ENCODE results near the gene TST. TPM values are rescaled to one million over a fixed set of nuclear protein-coding genes. Genes with fewer than 3 reads are reported as not detected.
A peak's percentile ranks its signal among the peaks of the same experiment; 100 is the strongest.

Gene TST
- polyA plus RNA-seq, 1 donor from 2014 or later: 5.4 TPM

- Histone ChIP-seq H3K9ac (ENCODE audit: low read length) (no peak overlapping the region), H2AFZ (ENCODE audit: low read depth, low read length) (no peak overlapping the region), H3K4me3 (ENCODE audit: low read length) (no peak overlapping the region), H3K4me2 (ENCODE audit: low read length) (no peak overlapping the region), H3K79me2 (replicated peaks; ENCODE audit: insufficient read depth, low read length) (peaks cover 10% of the 10 kb centered on the region), H3K9me2 (ENCODE audit: insufficient read depth, low read length) (no peaks in the 10 kb centered on the region), H3K36me3 (ENCODE audit: insufficient read depth, low read length) (no peaks in the 10 kb centered on the region), H3F3A (ENCODE audit: insufficient read depth, low read length, poor library complexity, severe bottlenecking) (no peaks in the 10 kb centered on the region), H4K20me1 (ENCODE audit: insufficient read depth) (no peaks in the 10 kb centered on the region), H3K9me3 (ENCODE audit: low read length) (no peaks in the 10 kb centered on the region), H3K27me3 (ENCODE audit: insufficient read depth, low read depth, low read length) (no peaks in the 10 kb centered on the region), H3K27ac (ENCODE audit: low read length) (no peak overlapping the region)
- TF ChIP-seq REST (IDR thresholded peaks at IDR 0.05; ENCODE audit: borderline replicate concordance): no peak
- no peak for TF ChIP-seq SMC3 (conservative IDR thresholded peaks at IDR 0.05; ENCODE audit: poor library complexity)
- no peak for TF ChIP-seq TAF1 (IDR thresholded peaks at IDR 0.05; ENCODE audit: low read depth)
- no peak for TF ChIP-seq EZH2 (IDR thresholded peaks at IDR 0.05; ENCODE audit: borderline replicate concordance, insufficient read depth, low read length, poor library complexity, severe bottlenecking)
Observed at GRCh38 chr22:37021041-37021440, 1.8 kb upstream of the TST start.

- Histone ChIP-seq H3K36me3 (ENCODE audit: insufficient read depth, low read length) (no peaks in the 10 kb centered on the region), H3K4me3 (ENCODE audit: low read length) (peak overlapping the region; percentile 91), H3K9ac (ENCODE audit: low read length) (peak overlapping the region; percentile 73), H3K27me3 (ENCODE audit: insufficient read depth, low read depth, low read length) (no peaks in the 10 kb centered on the region), H2AFZ (ENCODE audit: low read depth, low read length) (peak overlapping the region; percentile 56), H3K79me2 (replicated peaks; ENCODE audit: insufficient read depth, low read length) (peaks cover 10% of the 10 kb centered on the region), H3K9me3 (ENCODE audit: low read length) (no peaks in the 10 kb centered on the region), H3K9me2 (ENCODE audit: insufficient read depth, low read length) (no peaks in the 10 kb centered on the region), H4K20me1 (ENCODE audit: insufficient read depth) (no peaks in the 10 kb centered on the region), H3F3A (ENCODE audit: insufficient read depth, low read length, poor library complexity, severe bottlenecking) (no peaks in the 10 kb centered on the region), H3K4me2 (ENCODE audit: low read length) (peak overlapping the region; percentile 58), H3K27ac (ENCODE audit: low read length) (no peak overlapping the region)
- TF ChIP-seq RAD21 (conservative IDR thresholded peaks at IDR 0.05) (no peak), EZH2 (IDR thresholded peaks at IDR 0.05; ENCODE audit: borderline replicate concordance, insufficient read depth, low read length, poor library complexity, severe bottlenecking) (no peak), REST (IDR thresholded peaks at IDR 0.05; ENCODE audit: borderline replicate concordance) (no peak), POLR2AphosphoS5 (IDR thresholded peaks at IDR 0.05) (no peak), TAF1 (IDR thresholded peaks at IDR 0.05; ENCODE audit: low read depth) (no peak), SMC3 (conservative IDR thresholded peaks at IDR 0.05; ENCODE audit: poor library complexity) (no peak)
Observed at GRCh38 chr22:37020192-37020479, 889 bp upstream of the TST start.

- Histone ChIP-seq H3K27me3 (ENCODE audit: insufficient read depth, low read depth, low read length) (no peaks in the 10 kb centered on the region), H3K9me3 (ENCODE audit: low read length) (no peaks in the 10 kb centered on the region), H4K20me1 (ENCODE audit: insufficient read depth) (no peaks in the 10 kb centered on the region), H3K36me3 (ENCODE audit: insufficient read depth, low read length) (no peaks in the 10 kb centered on the region), H3K9ac (ENCODE audit: low read length) (peak overlapping the region; percentile 73), H3F3A (ENCODE audit: insufficient read depth, low read length, poor library complexity, severe bottlenecking) (no peaks in the 10 kb centered on the region), H3K79me2 (replicated peaks; ENCODE audit: insufficient read depth, low read length) (peaks cover 10% of the 10 kb centered on the region), H2AFZ (ENCODE audit: low read depth, low read length) (no peak overlapping the region), H3K4me2 (ENCODE audit: low read length) (peak overlapping the region; percentile 68), H3K4me3 (ENCODE audit: low read length) (peak overlapping the region; percentile 76), H3K9me2 (ENCODE audit: insufficient read depth, low read length) (no peaks in the 10 kb centered on the region), H3K27ac (ENCODE audit: low read length) (no peak overlapping the region)
- TF ChIP-seq SMC3 (conservative IDR thresholded peaks at IDR 0.05; ENCODE audit: poor library complexity): no peak
- TF ChIP-seq CTCF (IDR thresholded peaks at IDR 0.05; ENCODE audit: poor library complexity, severe bottlenecking): no peak
- TF ChIP-seq EP300 (conservative IDR thresholded peaks at IDR 0.05; ENCODE audit: poor library complexity, severe bottlenecking): no peak
- no peak for TF ChIP-seq EZH2 (IDR thresholded peaks at IDR 0.05; ENCODE audit: borderline replicate concordance, insufficient read depth, low read length, poor library complexity, severe bottlenecking)
- no peak for TF ChIP-seq TAF1 (IDR thresholded peaks at IDR 0.05; ENCODE audit: low read depth)
- no peak for TF ChIP-seq RAD21 (conservative IDR thresholded peaks at IDR 0.05)
- TF ChIP-seq POLR2AphosphoS5 (IDR thresholded peaks at IDR 0.05): no peak
- no peak for TF ChIP-seq REST (IDR thresholded peaks at IDR 0.05; ENCODE audit: borderline replicate concordance)
Observed at GRCh38 chr22:37018815-37019308, 385 bp downstream of the TST start.
